HCT116 (cell line): ENCODE data around the gene ITGAE.

ENCODE experiments used
- ATF3 ChIP-seq: IDR thresholded peaks from 2 replicates; pipeline ENCODE4 v1.6.1; 2012
- CBX3 ChIP-seq: IDR thresholded peaks from 2 replicates; pipeline ENCODE4 v1.6.1; 2012; ENCODE audit warnings: low read depth
- CTCF ChIP-seq, 3 experiments: fragments of 200-600 bp in 1 of 3; sonication (generic) in 1 of 3; IDR thresholded peaks in 2 of 3; conservative IDR thresholded peaks in 1 of 3; 2 replicates each; pipeline ENCODE4 v1.5.1; 2012 to 2017; ENCODE audit warnings: low read depth in 2 of 3, low read length in 2 of 3, antibody characterized with exemption in 1 of 3, borderline replicate concordance in 1 of 3, control low read depth in 1 of 3, mild to moderate bottlenecking in 1 of 3, mixed read lengths in 1 of 3, mixed run types in 1 of 3, moderate library complexity in 1 of 3; ENCODE audit not compliant: insufficient read depth in 1 of 3
- EZH2 ChIP-seq: fragments of 200-600 bp; sonication (generic); IDR thresholded peaks from 2 replicates; pipeline ENCODE4 v1.6.1; 2017; ENCODE audit warnings: antibody characterized with exemption, mixed run types
- EZH2phosphoT487 ChIP-seq: fragments of 200-600 bp; IDR thresholded peaks from 2 replicates; pipeline ENCODE4 v1.6.1; 2018; ENCODE audit warnings: antibody characterized with exemption, borderline replicate concordance
- JUND ChIP-seq: IDR thresholded peaks from 2 replicates; pipeline ENCODE4 v1.6.1; 2012
- REST ChIP-seq: IDR thresholded peaks from 2 replicates; pipeline ENCODE4 v1.6.1; 2012; ENCODE audit warnings: low read depth
- SP1 ChIP-seq: IDR thresholded peaks from 2 replicates; pipeline ENCODE4 v1.6.1; 2012; ENCODE audit warnings: low read depth
- SRF ChIP-seq: IDR thresholded peaks from 2 replicates; pipeline ENCODE4 v1.6.1; 2012; ENCODE audit warnings: low read depth

GRCh38 chr17:3748576-3748975 is 52.4 kb downstream of the ITGAE start:
- TF ChIP-seq SRF (no peak), CTCF (IDR thresholded peaks at IDR 0.05 in 2 of 3, conservative IDR thresholded peaks at IDR 0.05 in 1 of 3; ENCODE audit: borderline replicate concordance in 1 of 3, insufficient read depth in 1 of 3, low read depth in 2 of 3, low read length in 2 of 3) (no peak), JUND (no peak), ATF3 (no peak), EZH2phosphoT487 (no peak), REST (no peak), EZH2 (no peak), SP1 (no peak), CBX3 (no peak)
